Choroid plexus epithelial cell (primary cell): ENCODE measurements around the gene TP63.
A peak's percentile ranks its signal among the peaks of the same experiment; 100 is the strongest.

Experiments used
- DNase-seq: peaks from one replicate; pipeline ENCODE4 v3.0.0-alpha.2; 2010; ENCODE audit warnings: low read depth
- H3K4me3 ChIP-seq: 2 replicates; pipeline ENCODE4 v1.5.1; 2011; ENCODE audit warnings: low read depth, mild to moderate bottlenecking, control low read depth, low read length, moderate library complexity
- CTCF ChIP-seq: conservative IDR thresholded peaks from 2 replicates; pipeline ENCODE4 v1.5.1; 2011; ENCODE audit warnings: low read depth, mild to moderate bottlenecking, control low read depth, inconsistent platforms, low read length, moderate library complexity

The TP63 gene

GRCh38 chr3:189720736-189721417, 89.7 kb downstream of the TP63 start:
- no peak for DNase-seq
- TF ChIP-seq CTCF, result no peak
- H3K4me3 ChIP-seq, result no peak overlapping the region

- DNase-seq, result no peak
- no peak overlapping the region for H3K4me3 ChIP-seq
- no peak for TF ChIP-seq CTCF
Measured at GRCh38 chr3:189721873-189722665, 90.9 kb downstream of the TP63 start.

- peak; percentile 37 for DNase-seq
- TF ChIP-seq CTCF, result no peak
- H3K4me3 ChIP-seq, result no peak overlapping the region
Measured at GRCh38 chr3:189724356-189724755, 93.2 kb downstream of the TP63 start.

- no peak for TF ChIP-seq CTCF
- DNase-seq, result no peak
- no peak overlapping the region for H3K4me3 ChIP-seq
Measured at GRCh38 chr3:189726277-189726676, 95.1 kb downstream of the TP63 start.

- no peak for TF ChIP-seq CTCF
- H3K4me3 ChIP-seq, result no peak overlapping the region
- DNase-seq, result no peak
Measured at GRCh38 chr3:189727158-189727557, 96.0 kb downstream of the TP63 start.

GRCh38 chr3:189727898-189728297, 96.7 kb downstream of the TP63 start:
- TF ChIP-seq CTCF, result no peak
- DNase-seq, result no peak
- H3K4me3 ChIP-seq, result no peak overlapping the region
